GM18867 (cell line): ENCODE measurements around the gene SNX25.
"Not testable (repeated sequence)": the region's sequence is repeated elsewhere in the genome, so short reads cannot be mapped to it uniquely, and the experiment has no call there.

ENCODE experiments used
- ATAC-seq: cut with Tn5 transposase; IDR thresholded peaks from one replicate; pipeline ENCODE4 v1.9.1; 2021; ENCODE audit warnings: mild to moderate bottlenecking, moderate library complexity; ENCODE audit not compliant: unreplicated experiment

SNX25 gene

DNA sequence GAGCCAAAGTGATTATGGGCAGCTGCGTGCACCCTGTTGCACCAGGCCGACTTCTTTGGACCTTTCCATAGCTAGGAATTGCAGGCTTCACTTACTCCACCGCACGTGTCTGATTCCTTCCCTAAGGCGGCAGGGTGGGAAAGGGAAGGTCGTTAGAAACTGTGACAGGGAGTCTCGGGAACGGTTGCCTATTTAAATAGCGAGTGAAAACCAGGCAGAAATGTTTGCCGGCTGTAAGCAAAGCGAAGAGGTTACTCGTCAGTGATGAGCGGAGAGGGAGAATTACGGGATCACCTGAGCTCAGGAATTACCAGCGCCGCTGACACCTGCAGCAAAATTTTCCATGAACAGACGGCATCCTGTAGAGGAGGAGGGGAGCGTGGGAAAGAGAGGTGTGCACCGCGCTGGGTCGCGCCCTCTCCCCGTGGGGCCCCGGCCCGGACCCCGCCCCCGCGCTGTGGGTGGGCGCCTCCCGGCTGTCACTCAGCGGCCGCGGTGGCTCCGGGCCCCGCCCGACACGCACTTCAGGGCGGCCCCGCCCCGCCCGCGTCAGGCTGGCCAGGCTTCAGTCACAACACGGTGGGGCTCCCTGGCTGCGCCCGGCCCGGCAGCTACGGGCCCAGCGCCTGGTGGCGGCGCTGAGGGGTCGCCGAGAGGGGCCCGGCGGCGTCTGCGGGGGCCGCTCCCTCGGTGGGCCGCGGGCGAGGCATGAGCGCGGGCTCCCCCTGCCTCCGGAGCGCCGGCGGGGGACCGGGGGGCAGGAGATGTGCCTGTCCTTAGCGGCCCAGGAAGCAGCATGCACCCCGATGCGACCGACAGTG is at the start of gene SNX25:
Gene SNX25, plus strand, starts transcription at position 568 of the 821 bp plus-strand sequence. Its CDS starts 229 bp downstream, at position 797.
- peak; percentile 72 for ATAC-seq

- peak; percentile 95 for ATAC-seq
These were observed 43.8 kb upstream of the SNX25 start for GRCh38 chr4:185165605-185166063.

DNA sequence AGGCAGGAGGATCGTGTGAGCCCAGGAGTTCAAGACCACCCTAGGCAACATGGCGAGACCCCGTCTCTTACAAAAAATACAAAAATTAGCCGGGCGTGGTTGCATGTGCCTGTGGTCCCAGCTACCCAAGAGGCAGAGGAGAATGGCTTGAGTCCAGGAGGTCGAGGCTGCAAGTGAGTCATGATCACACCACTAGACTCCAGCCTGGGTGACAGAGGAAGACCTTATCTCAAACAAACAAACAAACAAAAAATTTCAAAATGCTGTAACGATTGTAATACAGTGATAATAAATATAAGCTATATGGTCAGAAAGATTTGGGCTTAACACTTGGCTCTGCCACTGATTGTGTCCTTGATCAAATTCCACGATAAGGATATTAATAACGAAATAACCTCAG is 42.2 kb upstream of the SNX25 start:
- ATAC-seq = no peak

- peak; percentile 92 for ATAC-seq
These were observed 37.9 kb upstream of the SNX25 start for GRCh38 chr4:185171373-185172071.

- ATAC-seq = no peak
These were observed 29.9 kb upstream of the SNX25 start for GRCh38 chr4:185179488-185179887.

- ATAC-seq = no peak
These were observed 27.2 kb upstream of the SNX25 start for GRCh38 chr4:185182239-185182638.

GRCh38 chr4:185183622-185184281 is 25.6 kb upstream of the SNX25 start:
- ATAC-seq = peak; percentile 45

GRCh38 chr4:185186769-185187168 is 22.6 kb upstream of the SNX25 start:
- no peak for ATAC-seq

DNA sequence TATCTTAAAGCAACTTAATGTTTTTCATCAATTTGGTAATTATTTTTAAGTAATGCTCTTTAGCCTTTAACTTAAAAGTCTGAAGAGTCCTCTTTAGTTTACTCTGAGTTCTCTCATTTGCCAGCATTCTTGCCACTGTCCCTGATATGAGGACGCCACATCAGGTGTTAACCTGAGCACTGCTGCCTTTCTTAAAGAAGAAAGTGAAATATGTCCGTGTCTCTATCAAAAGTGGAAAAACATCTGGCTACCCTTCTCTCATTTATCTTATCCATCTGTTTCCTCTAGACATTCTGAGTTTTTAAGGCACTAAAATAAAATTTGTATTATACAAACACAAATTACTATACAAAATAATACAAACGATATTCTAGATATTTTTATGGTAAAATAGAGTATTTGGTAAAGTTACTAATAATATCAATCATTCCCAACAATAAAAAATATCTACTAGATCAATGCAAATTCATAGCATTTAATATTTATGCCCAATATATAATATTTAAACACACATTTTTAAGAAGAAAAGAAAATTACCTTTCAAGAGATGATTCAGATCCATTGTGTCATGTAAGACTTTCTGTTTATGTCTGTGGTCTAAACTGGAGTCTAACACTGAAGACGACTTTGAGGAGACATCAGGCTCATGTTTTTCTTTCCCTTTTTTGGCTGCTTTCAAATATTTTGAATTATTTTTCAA is 19.6 kb upstream of the SNX25 start:
- no peak for ATAC-seq

- no peak for ATAC-seq
These were observed 19.0 kb upstream of the SNX25 start for GRCh38 chr4:185190306-185190856.

DNA sequence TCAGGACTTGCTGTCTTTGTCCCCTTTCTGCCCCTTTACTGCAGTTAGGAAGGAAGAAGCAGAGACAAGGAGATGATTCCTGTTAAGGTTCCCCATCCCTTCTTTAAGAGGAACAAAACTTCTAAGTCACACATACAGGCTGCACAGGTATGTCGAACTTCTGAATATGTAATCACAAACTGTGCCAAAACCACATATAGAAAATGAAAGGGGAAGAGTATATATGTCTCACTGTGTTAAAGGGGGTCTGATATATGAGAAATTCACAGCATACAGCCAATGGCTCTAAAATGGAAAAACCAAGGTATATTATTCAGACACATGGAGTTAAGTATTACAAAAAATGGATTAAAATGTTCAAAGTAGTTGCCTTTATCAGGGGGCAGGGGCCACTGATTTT is 17.3 kb upstream of the SNX25 start:
- peak; percentile 90 for ATAC-seq

DNA sequence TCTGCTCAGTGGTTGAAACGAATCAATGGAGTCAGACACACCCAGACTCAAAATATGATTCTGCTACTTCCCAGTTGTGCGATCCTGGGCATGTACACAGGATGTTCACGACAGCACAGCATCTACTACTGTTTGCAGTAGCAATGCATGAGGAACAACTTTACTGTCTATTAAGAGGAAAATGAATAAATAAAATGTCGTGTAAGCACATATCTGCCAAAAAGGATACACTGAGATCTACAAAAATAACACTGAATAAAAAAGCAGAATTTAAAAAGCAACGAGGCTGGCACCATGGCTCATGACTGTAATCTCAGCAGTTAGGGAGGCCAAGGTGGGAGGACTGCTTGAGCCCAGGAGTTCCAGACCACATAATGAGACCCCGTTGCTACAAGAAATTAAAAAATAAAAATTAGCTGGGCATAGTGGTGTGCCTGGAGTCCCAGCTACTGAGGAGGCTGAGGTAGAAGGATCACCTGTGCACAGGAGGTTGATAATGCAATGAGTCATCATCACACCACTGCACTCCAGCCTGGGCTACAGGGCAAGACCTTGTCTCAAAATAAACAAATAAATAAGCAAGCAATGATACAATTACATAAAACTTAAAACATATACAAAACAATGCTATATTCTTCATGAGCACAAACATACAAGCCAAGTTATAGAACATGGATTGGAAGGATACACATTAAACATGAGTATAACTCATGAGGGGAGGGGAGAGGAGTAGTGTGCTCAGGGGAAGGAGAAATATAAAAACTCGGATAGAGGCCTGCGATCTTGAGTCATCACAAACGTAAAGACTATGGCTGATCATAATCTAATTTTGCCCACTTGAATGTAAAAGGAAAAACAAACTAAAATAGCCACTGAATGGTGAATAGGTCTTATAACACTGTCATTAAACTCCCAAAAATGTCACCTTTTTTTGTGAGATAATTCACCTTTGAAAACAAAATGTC is 14.2 kb upstream of the SNX25 start:
- ATAC-seq = no peak

- ATAC-seq = no peak
These were observed 13.0 kb upstream of the SNX25 start for GRCh38 chr4:185196437-185196836.

- not testable (repeated sequence) for ATAC-seq
These were observed 11.2 kb upstream of the SNX25 start for GRCh38 chr4:185198189-185198588.

DNA sequence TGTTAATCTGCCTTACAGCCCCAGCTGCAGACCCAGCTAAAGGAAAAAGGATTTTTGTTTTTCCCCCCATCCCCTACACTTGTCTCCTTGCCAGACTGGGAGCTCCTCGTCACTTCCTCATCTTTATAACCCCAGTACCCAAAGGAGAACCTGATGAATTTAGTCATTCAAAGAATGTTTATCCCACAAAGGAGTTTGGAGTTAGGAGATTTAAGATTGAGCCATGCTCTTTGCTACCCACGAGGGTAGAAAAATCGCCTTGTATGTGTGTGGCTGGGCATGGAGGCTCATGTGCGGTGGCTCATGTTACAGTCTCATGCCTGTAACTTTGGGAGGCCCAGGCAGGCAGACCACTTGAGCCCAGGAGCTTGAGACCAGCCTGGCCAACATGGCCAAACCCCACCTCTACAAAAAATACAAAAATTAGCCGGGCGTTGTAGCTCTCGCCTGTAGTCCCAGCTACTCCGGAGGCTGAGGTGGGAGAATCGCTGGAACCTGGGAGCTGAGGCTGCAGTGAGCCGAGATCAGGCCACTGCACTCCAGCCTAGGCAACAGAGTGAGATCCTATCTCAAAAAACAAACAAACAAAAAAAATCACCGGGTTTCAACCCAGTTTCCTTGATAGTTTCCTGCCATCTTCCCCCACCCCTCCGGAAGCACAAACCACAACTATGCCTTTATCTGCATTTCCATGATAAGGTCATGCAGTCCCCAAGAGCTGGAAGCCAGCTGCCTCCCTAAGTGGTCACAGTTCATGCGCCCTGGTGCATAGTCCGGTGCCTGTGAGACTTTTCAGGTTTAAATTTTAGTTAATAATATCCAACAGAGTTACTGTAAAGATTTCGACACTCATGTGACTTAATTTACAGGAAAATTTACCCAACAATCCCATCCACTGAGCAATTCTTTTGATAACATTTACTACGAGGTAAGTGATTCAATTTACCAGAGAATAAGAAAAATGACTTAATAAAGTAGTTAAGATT is 7.1 kb upstream of the SNX25 start:
- ATAC-seq = no peak

GRCh38 chr4:185202984-185203485 is 6.4 kb upstream of the SNX25 start:
- ATAC-seq = peak; percentile 3

DNA sequence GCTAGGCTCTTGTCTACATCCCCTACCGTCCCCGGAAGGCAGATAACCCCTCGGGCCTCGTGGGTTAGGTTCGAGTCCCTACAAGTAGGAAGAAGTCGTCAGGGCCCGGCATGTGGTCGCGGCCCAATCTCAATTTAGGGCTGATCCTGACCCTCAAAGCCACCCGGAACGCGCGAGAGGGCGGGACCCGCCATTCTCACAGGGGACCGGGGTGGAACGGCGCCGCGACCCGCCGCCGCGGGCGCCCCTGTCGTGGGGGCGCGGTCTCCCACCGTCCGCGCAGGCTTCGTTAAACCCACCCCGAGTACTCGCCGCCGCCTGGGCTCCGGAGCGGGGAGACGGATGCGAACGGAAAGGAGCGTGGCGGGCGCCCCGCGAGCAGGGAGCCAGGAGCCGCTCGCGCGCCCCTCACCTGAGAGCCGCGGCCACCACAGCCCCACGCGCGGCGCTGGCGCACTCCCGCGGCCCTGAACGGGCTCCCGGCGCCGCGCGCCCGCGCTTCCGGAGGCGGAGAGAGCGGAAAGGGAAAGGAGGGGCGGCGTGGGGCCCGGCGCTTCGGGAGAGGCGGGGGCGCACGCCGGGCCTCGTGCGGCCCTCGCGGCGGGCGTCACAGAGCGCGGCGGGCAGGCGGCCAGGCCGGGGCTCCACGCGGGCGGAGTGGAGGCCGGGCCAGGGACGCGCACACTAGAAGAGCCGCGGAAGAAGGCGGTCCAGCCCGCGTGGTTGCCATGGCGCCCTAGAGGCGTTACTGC is 5.7 kb upstream of the SNX25 start, which contains the start of gene CFAP97:
Gene CFAP97, minus strand, starts transcription at position 515 of the 752 bp plus-strand sequence. CDS start 12,804 bp downstream, outside the sequence.
- ATAC-seq = peak; percentile 84
